Type B pancreatic cell (in vitro differentiated cells): ENCODE results near the gene NUDCD2. TPM values are rescaled to one million over a fixed set of nuclear protein-coding genes. Genes with fewer than 3 reads are reported as not detected.
"Not testable (repeated sequence)": the region's sequence is repeated elsewhere in the genome, so short reads cannot be mapped to it uniquely, and the experiment has no call there.

ENCODE experiments used
- DNase-seq: peaks from one replicate; pipeline ENCODE4 v3.0.0; 2021; ENCODE audit warnings: mixed read lengths; ENCODE audit not compliant: unreplicated experiment; ENCODE audit errors: extremely low spot score
- H3K27ac Mint-ChIP-seq: 2 replicates; pipeline ENCODE4 v1.8.0; 2021; ENCODE audit warnings: mild to moderate bottlenecking, mixed read lengths
- H3K27me3 Mint-ChIP-seq: 2 replicates; pipeline ENCODE4 v1.8.0; 2021; ENCODE audit warnings: mixed read lengths
- H3K36me3 Mint-ChIP-seq: 2 replicates; pipeline ENCODE4 v1.8.0; 2021; ENCODE audit warnings: mixed read lengths
- H3K4me1 Mint-ChIP-seq: one replicate; pipeline ENCODE4 v1.8.0; 2021; ENCODE audit warnings: mixed read lengths; ENCODE audit not compliant: unreplicated experiment
- H3K4me3 Mint-ChIP-seq: 2 replicates; pipeline ENCODE4 v1.8.0; 2021; ENCODE audit warnings: mild to moderate bottlenecking, mixed read lengths
- H3K9me3 Mint-ChIP-seq: 2 replicates; pipeline ENCODE4 v1.8.0; 2021; ENCODE audit warnings: mixed read lengths
- total RNA-seq: library from RNA; stranded (reverse); gene quantifications from 2 replicates; pipeline ENCODE4 v1.2.1, GENCODE V29; 2021; ENCODE audit warnings: low replicate concordance
- TF ChIP-seq, protein P1 (sequence below): fragments of 200-600 bp; sonication (generic); conservative IDR thresholded peaks from 2 replicates; pipeline ENCODE4 v1.5.0; 2021; ENCODE audit warnings: antibody characterized with exemption, mild to moderate bottlenecking

NUDCD2 gene
- total RNA-seq, 1 donor from 2014 or later: 30.4 TPM

- DNase-seq: no peak
- Mint-ChIP-seq H3K27me3 (no peaks in the 10 kb centered on the region), H3K27ac (peak within 1 kb of the TSS; percentile 100), H3K4me1 (peaks cover 22% of the 10 kb centered on the region), H3K36me3 (peaks cover 16% of the 10 kb centered on the region), H3K9me3 (no peaks in the 10 kb centered on the region), H3K4me3 (peak within 1 kb of the TSS; percentile 95)
- TF ChIP-seq, protein P1, sequence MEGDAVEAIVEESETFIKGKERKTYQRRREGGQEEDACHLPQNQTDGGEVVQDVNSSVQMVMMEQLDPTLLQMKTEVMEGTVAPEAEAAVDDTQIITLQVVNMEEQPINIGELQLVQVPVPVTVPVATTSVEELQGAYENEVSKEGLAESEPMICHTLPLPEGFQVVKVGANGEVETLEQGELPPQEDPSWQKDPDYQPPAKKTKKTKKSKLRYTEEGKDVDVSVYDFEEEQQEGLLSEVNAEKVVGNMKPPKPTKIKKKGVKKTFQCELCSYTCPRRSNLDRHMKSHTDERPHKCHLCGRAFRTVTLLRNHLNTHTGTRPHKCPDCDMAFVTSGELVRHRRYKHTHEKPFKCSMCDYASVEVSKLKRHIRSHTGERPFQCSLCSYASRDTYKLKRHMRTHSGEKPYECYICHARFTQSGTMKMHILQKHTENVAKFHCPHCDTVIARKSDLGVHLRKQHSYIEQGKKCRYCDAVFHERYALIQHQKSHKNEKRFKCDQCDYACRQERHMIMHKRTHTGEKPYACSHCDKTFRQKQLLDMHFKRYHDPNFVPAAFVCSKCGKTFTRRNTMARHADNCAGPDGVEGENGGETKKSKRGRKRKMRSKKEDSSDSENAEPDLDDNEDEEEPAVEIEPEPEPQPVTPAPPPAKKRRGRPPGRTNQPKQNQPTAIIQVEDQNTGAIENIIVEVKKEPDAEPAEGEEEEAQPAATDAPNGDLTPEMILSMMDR: no peak
These were observed 765 bp upstream of the NUDCD2 start, which contains the start of gene HMMR for GRCh38 chr5:163460562-163461171. Gene HMMR, plus strand, starts transcription at chr5:163460632. Its CDS starts 61 bp downstream, at chr5:163460693.

- DNase-seq: no peak
- H3K9me3 Mint-ChIP-seq: no peaks in the 10 kb centered on the region
- no peaks in the 10 kb centered on the region for H3K27me3 Mint-ChIP-seq
- H3K4me1 Mint-ChIP-seq: peaks cover 29% of the 10 kb centered on the region
- peak overlapping the region; percentile 100 for H3K27ac Mint-ChIP-seq
- TF ChIP-seq, protein P1: no peak
- peaks cover 23% of the 10 kb centered on the region for H3K36me3 Mint-ChIP-seq
- H3K4me3 Mint-ChIP-seq: peak overlapping the region; percentile 95
These were observed 462 bp downstream of the NUDCD2 start for GRCh38 chr5:163459462-163459818.

GRCh38 chr5:163458778-163459385 is 1.0 kb downstream of the NUDCD2 start:
- Mint-ChIP-seq H3K4me3 (peak overlapping the region; percentile 95), H3K9me3 (no peaks in the 10 kb centered on the region), H3K27me3 (no peaks in the 10 kb centered on the region), H3K36me3 (peaks cover 24% of the 10 kb centered on the region), H3K4me1 (peaks cover 29% of the 10 kb centered on the region), H3K27ac (peak overlapping the region; percentile 100)
- TF ChIP-seq, protein P1: no peak
- DNase-seq: no peak

- no peaks in the 10 kb centered on the region for H3K9me3 Mint-ChIP-seq
- DNase-seq: no peak
- no peak overlapping the region for H3K4me3 Mint-ChIP-seq
- H3K27ac Mint-ChIP-seq: peak overlapping the region; percentile 64
- TF ChIP-seq, protein P1: no peak
- H3K4me1 Mint-ChIP-seq: peaks cover 27% of the 10 kb centered on the region
- no peaks in the 10 kb centered on the region for H3K27me3 Mint-ChIP-seq
- H3K36me3 Mint-ChIP-seq: peaks cover 30% of the 10 kb centered on the region
These were observed 3.1 kb downstream of the NUDCD2 start for GRCh38 chr5:163456840-163457239.

GRCh38 chr5:163456029-163456589 is 3.8 kb downstream of the NUDCD2 start:
- no peaks in the 10 kb centered on the region for H3K9me3 Mint-ChIP-seq
- TF ChIP-seq, protein P1: no peak
- H3K4me3 Mint-ChIP-seq: peak overlapping the region; percentile 69
- peak overlapping the region; percentile 64 for H3K27ac Mint-ChIP-seq
- peaks cover 33% of the 10 kb centered on the region for H3K36me3 Mint-ChIP-seq
- no peak for DNase-seq
- H3K27me3 Mint-ChIP-seq: no peaks in the 10 kb centered on the region
- peaks cover 24% of the 10 kb centered on the region for H3K4me1 Mint-ChIP-seq

DNA sequence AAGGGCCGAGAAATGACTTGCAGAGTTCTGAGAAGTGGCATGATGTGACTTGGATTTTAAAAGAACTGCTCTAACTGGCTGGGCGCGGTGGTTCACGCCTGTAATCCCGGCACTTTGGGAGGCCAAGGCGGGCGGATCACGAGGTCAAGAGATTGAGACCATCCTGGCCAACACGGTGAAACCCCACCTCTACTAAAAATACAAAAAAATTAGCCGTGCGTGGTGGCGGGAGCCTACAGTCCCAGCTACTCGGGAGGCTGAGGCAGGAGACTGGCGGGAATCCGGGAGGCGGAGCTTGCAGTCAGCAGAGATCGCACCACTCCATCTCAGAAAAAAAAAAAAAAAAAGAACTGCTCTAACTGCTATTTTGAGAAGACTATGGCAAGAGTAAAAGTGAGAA is 4.5 kb downstream of the NUDCD2 start:
- Mint-ChIP-seq H3K36me3 (peaks cover 38% of the 10 kb centered on the region), H3K27ac (peak overlapping the region; percentile 64), H3K4me1 (peaks cover 24% of the 10 kb centered on the region)
- H3K4me3 Mint-ChIP-seq, H3K27me3 Mint-ChIP-seq, DNase-seq, H3K9me3 Mint-ChIP-seq: not testable (repeated sequence)
